ENCODE results near the gene EDDM13. TPM values are rescaled to one million over a fixed set of nuclear protein-coding genes. Genes with fewer than 3 reads are reported as not detected.

EDDM13 gene
- total RNA-seq, 2 experiments from 2014 or later, result not detected

DNA sequence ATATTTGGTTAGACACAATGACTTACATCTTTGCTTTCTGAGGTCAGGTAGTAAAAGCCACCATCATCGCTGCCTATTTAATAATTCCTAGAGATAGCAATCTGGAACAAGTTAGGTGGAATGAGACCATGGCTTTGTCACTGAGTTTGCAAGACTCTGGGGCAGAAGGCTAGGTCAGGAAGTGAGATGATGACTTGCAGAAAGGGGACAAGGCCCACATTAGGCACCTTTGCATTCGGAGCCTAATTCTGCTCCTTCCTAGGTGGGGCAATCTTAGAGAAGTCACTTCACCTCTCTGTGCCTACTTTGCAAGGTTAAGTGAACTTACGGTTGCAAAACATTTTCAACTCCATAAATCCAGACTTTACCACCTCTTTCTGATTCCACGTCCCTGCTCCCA lies 10.3 kb downstream of the EDDM13 start:
- no peaks in the 10 kb centered on the region for H3K4me1 ChIP-seq (ENCODE audit: insufficient read depth, low read length)
- DNase-seq (no peak), ATAC-seq (ENCODE audit: poor library complexity) (no peak)
- POLR2A ChIA-PET, result no interaction called here
- H3K9me3 Mint-ChIP-seq, result peaks cover 3% of the 10 kb centered on the region
- H3K36me3 Mint-ChIP-seq (ENCODE audit: low read depth), result peaks cover 29% of the 10 kb centered on the region
- TF ChIP-seq, protein P1, sequence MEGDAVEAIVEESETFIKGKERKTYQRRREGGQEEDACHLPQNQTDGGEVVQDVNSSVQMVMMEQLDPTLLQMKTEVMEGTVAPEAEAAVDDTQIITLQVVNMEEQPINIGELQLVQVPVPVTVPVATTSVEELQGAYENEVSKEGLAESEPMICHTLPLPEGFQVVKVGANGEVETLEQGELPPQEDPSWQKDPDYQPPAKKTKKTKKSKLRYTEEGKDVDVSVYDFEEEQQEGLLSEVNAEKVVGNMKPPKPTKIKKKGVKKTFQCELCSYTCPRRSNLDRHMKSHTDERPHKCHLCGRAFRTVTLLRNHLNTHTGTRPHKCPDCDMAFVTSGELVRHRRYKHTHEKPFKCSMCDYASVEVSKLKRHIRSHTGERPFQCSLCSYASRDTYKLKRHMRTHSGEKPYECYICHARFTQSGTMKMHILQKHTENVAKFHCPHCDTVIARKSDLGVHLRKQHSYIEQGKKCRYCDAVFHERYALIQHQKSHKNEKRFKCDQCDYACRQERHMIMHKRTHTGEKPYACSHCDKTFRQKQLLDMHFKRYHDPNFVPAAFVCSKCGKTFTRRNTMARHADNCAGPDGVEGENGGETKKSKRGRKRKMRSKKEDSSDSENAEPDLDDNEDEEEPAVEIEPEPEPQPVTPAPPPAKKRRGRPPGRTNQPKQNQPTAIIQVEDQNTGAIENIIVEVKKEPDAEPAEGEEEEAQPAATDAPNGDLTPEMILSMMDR (IDR thresholded peaks at IDR 0.05), result no peak
- peaks cover 2% of the 10 kb centered on the region for H3K36me3 ChIP-seq (ENCODE audit: insufficient read depth, low read length)
- no peaks in the 10 kb centered on the region for H3K27me3 ChIP-seq (ENCODE audit: control insufficient read depth in 1 of 2, insufficient read depth in 2 of 2, low read length in 2 of 2)
- no peaks in the 10 kb centered on the region for H3K27me3 Mint-ChIP-seq
- H3K4me1 Mint-ChIP-seq (ENCODE audit: low read depth), result no peaks in the 10 kb centered on the region
- intact Hi-C loops (cut with DNase I, micrococcal nuclease), result no loop called here
- no peak overlapping the region for H3K27ac Mint-ChIP-seq
- H3K4me3 ChIP-seq (ENCODE audit: low read length), result no peak overlapping the region
- CTCF ChIA-PET, result no interaction called here
- no peak overlapping the region for H3K27ac ChIP-seq (ENCODE audit: low read depth in 1 of 2, low read length in 2 of 2)
- no peak overlapping the region for H3K4me3 Mint-ChIP-seq
- peaks cover 0 to 3% of the 10 kb centered on the region in 2 experiments for H3K9me3 ChIP-seq (ENCODE audit: control insufficient read depth in 1 of 2, insufficient read depth in 1 of 2, low read length in 2 of 2)

DNA sequence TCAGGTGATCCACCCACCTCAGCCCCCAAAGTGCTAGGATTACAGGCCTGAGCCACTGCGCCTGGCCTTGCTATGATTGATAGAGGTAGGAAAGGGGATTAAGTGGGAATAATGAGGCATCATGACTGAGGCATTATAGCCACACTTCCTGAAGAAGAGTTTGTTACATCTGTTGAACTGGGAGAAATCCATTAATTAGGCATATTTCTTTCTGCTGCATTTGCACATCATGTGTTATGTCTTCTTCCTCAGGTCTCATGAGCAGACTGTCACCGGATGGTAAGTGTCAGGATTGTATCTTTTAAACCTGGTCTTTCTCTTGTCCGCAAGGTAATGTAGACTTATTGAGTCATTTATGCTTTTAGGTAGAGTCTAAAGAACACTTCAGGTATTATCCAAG lies 12.2 kb downstream of the EDDM13 start:
- peaks cover 2% of the 10 kb centered on the region for H3K36me3 ChIP-seq (ENCODE audit: insufficient read depth, low read length)
- no peak overlapping the region for H3K4me3 Mint-ChIP-seq
- H3K9me3 Mint-ChIP-seq, result peaks cover 3% of the 10 kb centered on the region
- no peaks in the 10 kb centered on the region for H3K27me3 Mint-ChIP-seq
- ATAC-seq (ENCODE audit: poor library complexity), result no peak
- H3K9me3 ChIP-seq (ENCODE audit: control insufficient read depth in 1 of 2, insufficient read depth in 1 of 2, low read length in 2 of 2), result no peaks in the 10 kb centered on the region
- POLR2A ChIA-PET, result no interaction called here
- no peak overlapping the region for H3K27ac ChIP-seq (ENCODE audit: low read depth in 1 of 2, low read length in 2 of 2)
- H3K4me1 ChIP-seq (ENCODE audit: insufficient read depth, low read length), result no peaks in the 10 kb centered on the region
- CTCF ChIA-PET, result no interaction called here
- no peak for DNase-seq
- H3K27me3 ChIP-seq (ENCODE audit: control insufficient read depth in 1 of 2, insufficient read depth in 2 of 2, low read length in 2 of 2), result no peaks in the 10 kb centered on the region
- H3K27ac Mint-ChIP-seq, result no peak overlapping the region
- no peak overlapping the region for H3K4me3 ChIP-seq (ENCODE audit: low read length)
- no peaks in the 10 kb centered on the region for H3K4me1 Mint-ChIP-seq (ENCODE audit: low read depth)
- TF ChIP-seq, protein P1 (IDR thresholded peaks at IDR 0.05), result no peak
- intact Hi-C loops (cut with DNase I, micrococcal nuclease), result no loop called here
- H3K36me3 Mint-ChIP-seq (ENCODE audit: low read depth), result peaks cover 23% of the 10 kb centered on the region

DNA sequence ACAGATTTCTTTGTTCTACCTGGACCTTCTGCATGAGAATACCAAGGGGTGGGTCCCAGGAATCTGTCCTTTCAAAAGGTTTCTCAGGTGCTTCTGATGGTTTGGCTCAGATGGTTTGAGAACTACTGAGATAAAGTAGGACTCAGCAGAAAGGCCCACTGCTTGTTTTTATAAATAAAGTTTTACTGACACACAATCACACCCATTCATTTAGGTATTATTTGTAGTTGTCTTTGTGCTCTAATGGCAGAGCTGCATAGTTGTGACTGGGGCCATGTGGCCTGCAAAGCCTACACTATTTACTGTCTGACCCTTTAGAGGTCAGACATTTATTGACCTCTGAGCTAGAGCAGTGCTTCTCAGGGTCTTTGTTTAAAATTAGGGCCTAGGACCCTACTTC lies 17.6 kb downstream of the EDDM13 start:
- TF ChIP-seq, protein P1 (IDR thresholded peaks at IDR 0.05), result no peak
- Histone ChIP-seq H3K27ac (ENCODE audit: low read depth in 1 of 2, low read length in 2 of 2) (no peak overlapping the region), H3K27me3 (ENCODE audit: control insufficient read depth in 1 of 2, insufficient read depth in 2 of 2, low read length in 2 of 2) (no peaks in the 10 kb centered on the region), H3K4me1 (ENCODE audit: insufficient read depth, low read length) (no peaks in the 10 kb centered on the region), H3K4me3 (ENCODE audit: low read length) (no peak overlapping the region), H3K9me3 (ENCODE audit: control insufficient read depth in 1 of 2, insufficient read depth in 1 of 2, low read length in 2 of 2) (no peaks in the 10 kb centered on the region), H3K36me3 (ENCODE audit: insufficient read depth, low read length) (peaks cover 8% of the 10 kb centered on the region)
- ChIA-PET CTCF (no interaction called here), POLR2A (interaction anchor here (2.0 kb wide), 1 partner anchor 24 kb away, joined by 5 read pairs; the partner anchor contains the start of gene ZSCAN5A)
- Mint-ChIP-seq H3K9me3 (no peaks in the 10 kb centered on the region), H3K27ac (no peak overlapping the region), H3K27me3 (no peaks in the 10 kb centered on the region), H3K36me3 (ENCODE audit: low read depth) (peaks cover 44% of the 10 kb centered on the region), H3K4me1 (ENCODE audit: low read depth) (no peaks in the 10 kb centered on the region), H3K4me3 (no peak overlapping the region)
- ATAC-seq (ENCODE audit: poor library complexity) (no peak), DNase-seq (no peak)
- intact Hi-C loops (cut with DNase I, micrococcal nuclease), result no loop called here
